ENCODE results near the gene DGAT2.
A peak's percentile ranks its signal among the peaks of the same experiment; 100 is the strongest.

GRCh38 chr11:75814677-75815344 is 46.2 kb downstream of the DGAT2 start, which contains the start of gene UVRAG:
- TF ChIP-seq, protein P1, sequence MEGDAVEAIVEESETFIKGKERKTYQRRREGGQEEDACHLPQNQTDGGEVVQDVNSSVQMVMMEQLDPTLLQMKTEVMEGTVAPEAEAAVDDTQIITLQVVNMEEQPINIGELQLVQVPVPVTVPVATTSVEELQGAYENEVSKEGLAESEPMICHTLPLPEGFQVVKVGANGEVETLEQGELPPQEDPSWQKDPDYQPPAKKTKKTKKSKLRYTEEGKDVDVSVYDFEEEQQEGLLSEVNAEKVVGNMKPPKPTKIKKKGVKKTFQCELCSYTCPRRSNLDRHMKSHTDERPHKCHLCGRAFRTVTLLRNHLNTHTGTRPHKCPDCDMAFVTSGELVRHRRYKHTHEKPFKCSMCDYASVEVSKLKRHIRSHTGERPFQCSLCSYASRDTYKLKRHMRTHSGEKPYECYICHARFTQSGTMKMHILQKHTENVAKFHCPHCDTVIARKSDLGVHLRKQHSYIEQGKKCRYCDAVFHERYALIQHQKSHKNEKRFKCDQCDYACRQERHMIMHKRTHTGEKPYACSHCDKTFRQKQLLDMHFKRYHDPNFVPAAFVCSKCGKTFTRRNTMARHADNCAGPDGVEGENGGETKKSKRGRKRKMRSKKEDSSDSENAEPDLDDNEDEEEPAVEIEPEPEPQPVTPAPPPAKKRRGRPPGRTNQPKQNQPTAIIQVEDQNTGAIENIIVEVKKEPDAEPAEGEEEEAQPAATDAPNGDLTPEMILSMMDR (IDR thresholded peaks at IDR 0.05; ENCODE audit: low read depth, low read length, missing input control) = peak; percentile 52
- peak; percentile 88 for TF ChIP-seq TAF1 (conservative IDR thresholded peaks at IDR 0.05)
- TF ChIP-seq, protein P2, sequence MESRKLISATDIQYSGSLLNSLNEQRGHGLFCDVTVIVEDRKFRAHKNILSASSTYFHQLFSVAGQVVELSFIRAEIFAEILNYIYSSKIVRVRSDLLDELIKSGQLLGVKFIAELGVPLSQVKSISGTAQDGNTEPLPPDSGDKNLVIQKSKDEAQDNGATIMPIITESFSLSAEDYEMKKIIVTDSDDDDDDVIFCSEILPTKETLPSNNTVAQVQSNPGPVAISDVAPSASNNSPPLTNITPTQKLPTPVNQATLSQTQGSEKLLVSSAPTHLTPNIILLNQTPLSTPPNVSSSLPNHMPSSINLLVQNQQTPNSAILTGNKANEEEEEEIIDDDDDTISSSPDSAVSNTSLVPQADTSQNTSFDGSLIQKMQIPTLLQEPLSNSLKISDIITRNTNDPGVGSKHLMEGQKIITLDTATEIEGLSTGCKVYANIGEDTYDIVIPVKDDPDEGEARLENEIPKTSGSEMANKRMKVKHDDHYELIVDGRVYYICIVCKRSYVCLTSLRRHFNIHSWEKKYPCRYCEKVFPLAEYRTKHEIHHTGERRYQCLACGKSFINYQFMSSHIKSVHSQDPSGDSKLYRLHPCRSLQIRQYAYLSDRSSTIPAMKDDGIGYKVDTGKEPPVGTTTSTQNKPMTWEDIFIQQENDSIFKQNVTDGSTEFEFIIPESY (IDR thresholded peaks at IDR 0.05) = peak; percentile 76
- TF ChIP-seq GABPA (IDR thresholded peaks at IDR 0.05 in 1 of 2, conservative IDR thresholded peaks at IDR 0.05 in 1 of 2) = peak; percentile 53 to 88
- TF ChIP-seq REST (IDR thresholded peaks at IDR 0.05) = peak; percentile 43
- peak; percentile 28 to 59 for TF ChIP-seq RAD21 (IDR thresholded peaks at IDR 0.05)
- peak; percentile 83 to 91 for TF ChIP-seq RXRA (IDR thresholded peaks at IDR 0.05)
- TF ChIP-seq JUND (IDR thresholded peaks at IDR 0.05) = peak in 1 of 2 donors; percentile 59
- TF ChIP-seq SP1 (IDR thresholded peaks at IDR 0.05) = peak; percentile 100
- peak; percentile 69 for TF ChIP-seq MAX (IDR thresholded peaks at IDR 0.05)
- TF ChIP-seq YY1 (IDR thresholded peaks at IDR 0.05) = peak; percentile 96
- peak; percentile 50 to 80 for TF ChIP-seq HNF4A (conservative IDR thresholded peaks at IDR 0.05)
- peak; percentile 71 for TF ChIP-seq ATF3 (IDR thresholded peaks at IDR 0.05)

Measured in liver (tissue), 3 donors.